ENCODE measurements around the gene TXNDC16. TPM values are rescaled to one million over a fixed set of nuclear protein-coding genes. Genes with fewer than 3 reads are reported as not detected.

TXNDC16 gene
- total RNA-seq, 2 experiments from 2014 or later: 8.8 to 9.4 TPM

- H3K4me3 Mint-ChIP-seq: peak overlapping the region; percentile 92
- peaks cover 27% of the 10 kb centered on the region for H3K4me1 Mint-ChIP-seq
- ChIA-PET CTCF (interaction anchor here (1.0 to 1.5 kb wide), 3 partner anchors 13 to 407 kb away, joined by 3 read pairs; partner anchors contain the start of gene ERO1A), POLR2A (interaction anchor here (0.8 to 5.8 kb wide), 12 partner anchors 8 to 266 kb away, joined by 3 to 62 read pairs (median 6); partner anchors contain the start of genes ERO1A, PSMC6 and PTGER2)
- peaks cover 31% of the 10 kb centered on the region for H3K27me3 Mint-ChIP-seq
- H3K27ac Mint-ChIP-seq: peak overlapping the region; percentile 28
- no peaks in the 10 kb centered on the region for H3K9me3 Mint-ChIP-seq
- peak; percentile 81 for DNase-seq
- no peaks in the 10 kb centered on the region for H3K36me3 Mint-ChIP-seq (ENCODE audit: low read depth)
Measured at GRCh38 chr14:52553671-52554575, 1.6 kb upstream of the TXNDC16 start.

GRCh38 chr14:52553002-52553670, 831 bp upstream of the TXNDC16 start:
- H3K27ac Mint-ChIP-seq: no peak overlapping the region
- H3K36me3 Mint-ChIP-seq (ENCODE audit: low read depth): no peaks in the 10 kb centered on the region
- peaks cover 27% of the 10 kb centered on the region for H3K27me3 Mint-ChIP-seq
- ChIA-PET POLR2A (interaction anchor here (0.6 to 5.8 kb wide), 26 partner anchors 9 to 599 kb away, joined by 3 to 62 read pairs (median 5); partner anchors contain the start of genes ERO1A, GNPNAT1, NID2 and PSMC6), CTCF (interaction anchor here (1.5 to 2.5 kb wide), 5 partner anchors 13 to 253 kb away, joined by 3 to 7 read pairs (median 6); no protein-coding TSS in a partner anchor)
- DNase-seq: peak; percentile 45
- no peaks in the 10 kb centered on the region for H3K9me3 Mint-ChIP-seq
- H3K4me1 Mint-ChIP-seq: peaks cover 27% of the 10 kb centered on the region
- peak overlapping the region; percentile 92 for H3K4me3 Mint-ChIP-seq

GRCh38 chr14:52551696-52552062, 626 bp downstream of the TXNDC16 start:
- ChIA-PET CTCF (interaction anchor here (0.8 to 2.5 kb wide), 11 partner anchors 8 to 252 kb away, joined by 3 to 7 read pairs (median 5); no protein-coding TSS in a partner anchor), POLR2A (interaction anchor here (0.7 to 5.8 kb wide), 27 partner anchors 10 to 691 kb away, joined by 3 to 62 read pairs (median 4); partner anchors contain the start of genes ERO1A, GNG2, GNPNAT1 and PTGER2)
- Mint-ChIP-seq H3K27ac (peak overlapping the region; percentile 78), H3K9me3 (no peaks in the 10 kb centered on the region), H3K4me1 (peaks cover 27% of the 10 kb centered on the region), H3K36me3 (ENCODE audit: low read depth) (peaks cover 3% of the 10 kb centered on the region), H3K27me3 (peaks cover 19% of the 10 kb centered on the region), H3K4me3 (peak overlapping the region; percentile 85)
- DNase-seq: no peak

GRCh38 chr14:52551205-52551604, 1.1 kb downstream of the TXNDC16 start:
- peak overlapping the region; percentile 85 for H3K4me3 Mint-ChIP-seq
- peaks cover 27% of the 10 kb centered on the region for H3K4me1 Mint-ChIP-seq
- peak overlapping the region; percentile 78 for H3K27ac Mint-ChIP-seq
- H3K36me3 Mint-ChIP-seq (ENCODE audit: low read depth): peaks cover 3% of the 10 kb centered on the region
- no peaks in the 10 kb centered on the region for H3K9me3 Mint-ChIP-seq
- ChIA-PET CTCF (interaction anchor here (0.7 to 2.5 kb wide), 11 partner anchors 8 to 251 kb away, joined by 3 to 7 read pairs (median 5); no protein-coding TSS in a partner anchor), POLR2A (interaction anchor here (0.7 to 5.8 kb wide), 22 partner anchors 11 to 691 kb away, joined by 3 to 62 read pairs (median 4); partner anchors contain the start of genes ERO1A, GNG2, GNPNAT1 and PTGER2)
- peaks cover 14% of the 10 kb centered on the region for H3K27me3 Mint-ChIP-seq
- no peak for DNase-seq

GRCh38 chr14:52550661-52551060, 1.6 kb downstream of the TXNDC16 start:
- H3K9me3 Mint-ChIP-seq: no peaks in the 10 kb centered on the region
- ChIA-PET CTCF (interaction anchor here (0.7 to 2.5 kb wide), 3 partner anchors 7 to 141 kb away, joined by 3 to 7 read pairs (median 6); no protein-coding TSS in a partner anchor), POLR2A (interaction anchor here (1.2 to 5.8 kb wide), 6 partner anchors 11 to 240 kb away, joined by 3 to 62 read pairs (median 13); partner anchors contain the start of genes GNPNAT1 and PTGER2)
- peak overlapping the region; percentile 85 for H3K4me3 Mint-ChIP-seq
- DNase-seq: no peak
- peaks cover 9% of the 10 kb centered on the region for H3K27me3 Mint-ChIP-seq
- H3K36me3 Mint-ChIP-seq (ENCODE audit: low read depth): peaks cover 3% of the 10 kb centered on the region
- peaks cover 27% of the 10 kb centered on the region for H3K4me1 Mint-ChIP-seq
- peak overlapping the region; percentile 10 for H3K27ac Mint-ChIP-seq

GRCh38 chr14:52547526-52547925, 4.8 kb downstream of the TXNDC16 start:
- Mint-ChIP-seq H3K36me3 (ENCODE audit: low read depth) (peaks cover 3% of the 10 kb centered on the region), H3K27me3 (no peaks in the 10 kb centered on the region), H3K27ac (no peak overlapping the region), H3K4me3 (no peak overlapping the region), H3K4me1 (peaks cover 22% of the 10 kb centered on the region), H3K9me3 (no peaks in the 10 kb centered on the region)
- ChIA-PET CTCF (no interaction called here), POLR2A (no interaction called here)
- DNase-seq: no peak

GRCh38 chr14:52547027-52547426, 5.3 kb downstream of the TXNDC16 start:
- Mint-ChIP-seq H3K27ac (no peak overlapping the region), H3K4me3 (no peak overlapping the region), H3K27me3 (no peaks in the 10 kb centered on the region), H3K9me3 (no peaks in the 10 kb centered on the region), H3K36me3 (ENCODE audit: low read depth) (peaks cover 3% of the 10 kb centered on the region), H3K4me1 (peaks cover 22% of the 10 kb centered on the region)
- ChIA-PET CTCF (no interaction called here), POLR2A (no interaction called here)
- no peak for DNase-seq

GRCh38 chr14:52546318-52546670, 6.0 kb downstream of the TXNDC16 start:
- no peaks in the 10 kb centered on the region for H3K27me3 Mint-ChIP-seq
- POLR2A ChIA-PET: no interaction called here
- no peak overlapping the region for H3K4me3 Mint-ChIP-seq
- H3K9me3 Mint-ChIP-seq: no peaks in the 10 kb centered on the region
- DNase-seq: no peak
- CTCF ChIA-PET: no interaction called here
- peaks cover 16% of the 10 kb centered on the region for H3K4me1 Mint-ChIP-seq
- H3K36me3 Mint-ChIP-seq (ENCODE audit: low read depth): peaks cover 3% of the 10 kb centered on the region
- H3K27ac Mint-ChIP-seq: no peak overlapping the region

GRCh38 chr14:52545584-52546317, 6.6 kb downstream of the TXNDC16 start:
- Mint-ChIP-seq H3K36me3 (ENCODE audit: low read depth) (peaks cover 4% of the 10 kb centered on the region), H3K4me1 (peaks cover 11% of the 10 kb centered on the region), H3K4me3 (no peak overlapping the region), H3K27ac (no peak overlapping the region), H3K9me3 (no peaks in the 10 kb centered on the region), H3K27me3 (no peaks in the 10 kb centered on the region)
- ChIA-PET CTCF (no interaction called here), POLR2A (no interaction called here)
- no peak for DNase-seq

- Mint-ChIP-seq H3K27ac (no peak overlapping the region), H3K9me3 (no peaks in the 10 kb centered on the region), H3K27me3 (no peaks in the 10 kb centered on the region), H3K4me3 (no peak overlapping the region), H3K36me3 (ENCODE audit: low read depth) (peaks cover 54% of the 10 kb centered on the region), H3K4me1 (peaks cover 12% of the 10 kb centered on the region)
- DNase-seq: no peak
- ChIA-PET POLR2A (interaction anchor here (1.4 kb wide), 1 partner anchor 13 kb away, joined by 3 read pairs; no protein-coding TSS in a partner anchor), CTCF (no interaction called here)
Measured at GRCh38 chr14:52538623-52539022, 13.7 kb downstream of the TXNDC16 start.

GRCh38 chr14:52536269-52536668, 16.0 kb downstream of the TXNDC16 start:
- Mint-ChIP-seq H3K27ac (no peak overlapping the region), H3K9me3 (no peaks in the 10 kb centered on the region), H3K36me3 (ENCODE audit: low read depth) (peaks cover 62% of the 10 kb centered on the region), H3K4me1 (peaks cover 12% of the 10 kb centered on the region), H3K4me3 (no peak overlapping the region), H3K27me3 (no peaks in the 10 kb centered on the region)
- CTCF ChIA-PET: interaction anchor here (1.5 kb wide), 1 partner anchor 16 kb away, joined by 6 read pairs; the partner anchor contains the start of genes GPR137C and TXNDC16
- DNase-seq: no peak
- POLR2A ChIA-PET: interaction anchor here (1.0 to 2.3 kb wide), 2 partner anchors 15 to 16 kb away, joined by 3 to 7 read pairs; partner anchors contain the start of genes GPR137C and TXNDC16

GRCh38 chr14:52531481-52531880, 20.8 kb downstream of the TXNDC16 start:
- Mint-ChIP-seq H3K36me3 (ENCODE audit: low read depth) (peaks cover 30% of the 10 kb centered on the region), H3K4me3 (no peak overlapping the region), H3K4me1 (no peaks in the 10 kb centered on the region), H3K27me3 (no peaks in the 10 kb centered on the region), H3K9me3 (no peaks in the 10 kb centered on the region), H3K27ac (no peak overlapping the region)
- POLR2A ChIA-PET: no interaction called here
- CTCF ChIA-PET: no interaction called here
- DNase-seq: no peak

Measured in activated CD4-positive, alpha-beta memory T cell treated with anti-CD3 and anti-CD28 coated beads, Interleukin-2, amount 10 ng/mL, durations not matched to agents 7 days and 5 days (primary cell).